GM06990 (cell line): ENCODE results near the gene ZFP36.
A peak's percentile ranks its signal among the peaks of the same experiment; 100 is the strongest.

Experiments used
- DNase-seq: peaks from one replicate; pipeline ENCODE4 v3.0.0-alpha.2; 2011; ENCODE audit not compliant: insufficient read length; ENCODE audit errors: extremely low read depth
- H3K27me3 ChIP-seq: replicated peaks from 2 replicates; pipeline ENCODE4 v1.6.0; 2011; ENCODE audit warnings: low read length; ENCODE audit not compliant: control insufficient read depth, insufficient read depth
- H3K36me3 ChIP-seq: 2 replicates; pipeline ENCODE4 v1.5.1; 2011; ENCODE audit warnings: low read length; ENCODE audit not compliant: control insufficient read depth, insufficient read depth
- H3K4me3 ChIP-seq: replicated peaks from 2 replicates; pipeline ENCODE4 v1.5.1; 2011; ENCODE audit warnings: low read depth, mild to moderate bottlenecking, control low read depth, low read length
- CTCF ChIP-seq: IDR thresholded peaks from 2 replicates; pipeline ENCODE4 v1.5.1; 2011; ENCODE audit warnings: low read length, control low read depth, mild to moderate bottlenecking, inconsistent platforms; ENCODE audit not compliant: insufficient read depth, poor library complexity, severe bottlenecking

ZFP36 gene

GRCh38 chr19:39402346-39403300 lies 4.0 kb upstream of the ZFP36 start:
- H3K4me3 ChIP-seq, result peak overlapping the region; percentile 63
- peaks cover 2% of the 10 kb centered on the region; the same call in 1 of the 2 replicates for H3K36me3 ChIP-seq
- DNase-seq, result peak; percentile 91
- no peak for TF ChIP-seq CTCF
- H3K27me3 ChIP-seq, result no peaks in the 10 kb centered on the region

- peak; percentile 92 for DNase-seq
- H3K4me3 ChIP-seq, result peak overlapping the region; percentile 63
- TF ChIP-seq CTCF, result no peak
- H3K36me3 ChIP-seq, result peaks cover 12% of the 10 kb centered on the region
- no peaks in the 10 kb centered on the region for H3K27me3 ChIP-seq
These were observed 3.0 kb upstream of the ZFP36 start for GRCh38 chr19:39403331-39404312.

GRCh38 chr19:39405261-39405957 lies 1.2 kb upstream of the ZFP36 start:
- Histone ChIP-seq H3K36me3 (peaks cover 12% of the 10 kb centered on the region), H3K4me3 (peak overlapping the region; percentile 91), H3K27me3 (no peaks in the 10 kb centered on the region)
- TF ChIP-seq CTCF, result no peak
- no peak for DNase-seq

GRCh38 chr19:39405958-39406655 lies 540 bp upstream of the ZFP36 start:
- H3K36me3 ChIP-seq, result peaks cover 12% of the 10 kb centered on the region
- DNase-seq, result no peak
- TF ChIP-seq CTCF, result no peak
- no peaks in the 10 kb centered on the region for H3K27me3 ChIP-seq
- peak overlapping the region; percentile 91 for H3K4me3 ChIP-seq

DNA sequence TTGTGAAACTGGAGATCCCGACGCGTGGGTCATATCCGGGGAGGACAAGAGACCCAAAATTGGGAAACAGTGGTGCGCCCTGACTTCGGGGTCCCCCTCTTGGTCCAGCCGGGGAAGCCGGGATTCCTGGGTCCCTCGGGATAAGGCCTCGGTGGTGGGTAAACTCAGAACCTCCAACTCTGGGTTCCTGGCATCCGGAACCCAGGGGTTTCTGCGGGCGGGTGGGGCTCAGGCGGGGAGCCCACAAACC lies 688 bp downstream of the ZFP36 start:
- Histone ChIP-seq H3K4me3 (peak overlapping the region; percentile 91), H3K36me3 (peaks cover 12% of the 10 kb centered on the region), H3K27me3 (no peaks in the 10 kb centered on the region)
- no peak for DNase-seq
- no peak for TF ChIP-seq CTCF
